CD4-positive, alpha-beta T cell treated with Interleukin-4 for 4 hours (primary cell): ENCODE results near the gene RNF13.
"Not testable (repeated sequence)": the region's sequence is repeated elsewhere in the genome, so short reads cannot be mapped to it uniquely, and the experiment has no call there.

Experiments used
- DNase-seq: peaks from one replicate; pipeline ENCODE4 v3.0.0-alpha.2; 2020

RNF13 gene

DNA sequence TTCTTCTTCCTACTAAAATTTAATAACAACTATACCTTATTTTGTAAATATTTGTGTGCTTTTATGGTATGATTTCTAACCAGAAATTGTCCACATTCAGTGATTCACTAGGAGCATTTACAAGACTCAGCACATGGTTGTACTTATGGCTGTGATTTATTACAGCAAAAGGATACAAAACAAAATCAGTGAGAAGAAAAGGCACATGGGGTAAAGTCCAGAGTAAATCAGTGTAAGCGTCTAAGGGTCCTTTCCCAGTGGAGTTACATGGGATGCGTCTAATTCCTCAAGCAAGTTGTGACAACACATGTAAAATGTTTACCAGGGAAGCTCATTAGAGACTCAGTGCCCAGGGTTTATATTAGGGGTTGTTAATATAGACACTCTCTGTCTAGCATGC lies 31.1 kb downstream of the RNF13 start:
- no peak for DNase-seq

DNA sequence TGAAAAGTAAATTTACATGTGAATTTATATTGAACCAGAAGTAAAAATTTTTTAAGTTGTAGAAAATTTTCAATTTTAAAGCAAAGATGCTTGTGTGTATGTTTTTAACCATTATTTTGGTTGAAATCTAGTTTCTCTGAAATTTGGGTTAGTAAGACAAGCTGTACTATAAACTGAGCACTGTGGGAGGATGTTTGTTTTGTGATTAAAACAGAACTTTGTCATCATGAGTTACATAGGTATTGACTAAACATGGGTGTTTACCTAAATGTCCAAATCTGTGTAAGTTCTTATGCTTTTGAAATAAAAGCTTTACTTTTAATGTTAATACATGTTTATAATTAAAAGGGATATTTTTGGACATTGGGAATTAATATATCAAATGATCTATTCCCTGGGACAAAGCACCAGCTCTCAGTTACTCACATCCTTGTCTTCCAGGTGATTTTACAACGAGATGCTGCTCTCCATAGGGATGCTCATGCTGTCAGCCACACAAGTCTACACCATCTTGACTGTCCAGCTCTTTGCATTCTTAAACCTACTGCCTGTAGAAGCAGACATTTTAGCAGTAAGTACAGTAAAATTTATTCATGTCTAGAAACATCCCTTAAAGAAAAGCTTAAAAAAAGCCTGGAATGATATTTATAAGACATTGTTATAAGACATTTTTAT lies 32.7 kb downstream of the RNF13 start:
- no peak for DNase-seq

DNA sequence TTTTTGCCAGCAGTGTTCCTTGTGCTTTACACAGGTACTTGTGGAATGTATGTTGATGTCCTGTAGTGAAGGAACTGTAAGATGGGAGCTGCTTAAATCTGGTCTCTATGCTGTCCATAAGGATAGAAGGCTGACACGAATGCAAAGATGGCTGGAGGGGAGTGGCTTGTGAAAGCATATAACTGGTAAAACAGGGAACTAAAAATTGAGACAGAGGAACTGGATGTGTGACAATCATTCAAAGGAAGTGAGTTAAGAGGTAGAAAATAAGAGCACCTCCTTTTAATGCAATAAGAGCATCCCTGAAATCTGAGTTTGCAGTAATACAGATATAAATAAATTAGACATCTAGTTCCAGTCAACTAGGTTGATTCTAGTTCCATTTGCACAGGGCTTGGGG lies 35.2 kb downstream of the RNF13 start:
- DNase-seq, result no peak

DNA sequence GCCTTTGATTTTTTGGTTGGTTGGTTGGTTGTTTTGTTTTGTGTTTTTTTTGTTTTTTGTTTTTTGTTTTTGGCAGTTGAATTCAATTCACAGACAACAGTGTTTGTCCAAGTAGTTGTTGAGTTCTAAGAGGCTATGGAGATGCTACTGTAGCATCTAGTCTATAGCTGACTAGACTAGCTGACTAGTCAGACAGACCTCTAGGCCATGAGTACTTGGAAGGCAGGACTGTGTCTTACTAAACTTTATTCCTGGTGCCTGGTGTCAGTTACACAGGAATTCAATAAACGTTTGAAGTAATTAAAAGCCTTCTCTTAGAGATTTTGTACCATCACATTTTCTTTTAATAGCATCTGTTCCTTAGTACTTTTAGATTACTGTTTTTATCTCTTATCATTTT lies 35.7 kb downstream of the RNF13 start:
- no peak for DNase-seq

DNA sequence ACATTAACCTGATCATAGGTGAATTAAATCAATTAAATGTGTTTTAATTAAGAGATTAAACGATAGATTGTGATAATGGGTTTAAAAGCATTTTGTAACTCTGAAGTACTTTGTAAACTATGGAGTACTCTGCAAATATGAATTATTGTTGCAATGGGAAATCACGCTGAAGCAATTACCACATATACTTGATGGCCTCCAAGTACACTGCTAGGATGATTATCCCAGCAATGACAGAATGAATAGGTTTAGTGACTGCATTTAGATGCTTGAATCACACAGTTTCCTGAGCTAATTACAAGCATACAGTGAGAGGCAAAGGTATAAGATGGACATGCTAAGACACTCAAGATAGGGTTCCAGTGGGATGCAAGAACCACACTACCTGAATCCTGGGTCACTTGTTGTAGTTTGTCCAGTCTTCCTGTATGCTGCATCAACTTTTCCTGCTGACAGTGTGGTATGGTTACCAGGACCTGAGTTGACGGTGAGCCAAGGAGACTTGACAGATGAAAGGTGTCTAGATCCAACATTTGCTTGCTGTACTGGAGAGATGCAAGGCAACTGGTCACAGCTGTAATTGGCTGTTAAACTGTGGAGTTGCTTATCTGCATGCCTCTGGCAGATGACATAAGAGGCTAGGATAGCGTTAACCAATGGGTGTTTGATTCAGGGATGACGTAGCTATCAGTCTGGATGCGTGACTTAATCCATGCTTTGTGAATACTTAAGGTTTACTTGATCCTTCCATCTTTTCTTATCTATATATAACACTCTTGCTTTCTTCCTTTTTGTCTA lies 38.0 kb downstream of the RNF13 start:
- DNase-seq, result no peak

DNA sequence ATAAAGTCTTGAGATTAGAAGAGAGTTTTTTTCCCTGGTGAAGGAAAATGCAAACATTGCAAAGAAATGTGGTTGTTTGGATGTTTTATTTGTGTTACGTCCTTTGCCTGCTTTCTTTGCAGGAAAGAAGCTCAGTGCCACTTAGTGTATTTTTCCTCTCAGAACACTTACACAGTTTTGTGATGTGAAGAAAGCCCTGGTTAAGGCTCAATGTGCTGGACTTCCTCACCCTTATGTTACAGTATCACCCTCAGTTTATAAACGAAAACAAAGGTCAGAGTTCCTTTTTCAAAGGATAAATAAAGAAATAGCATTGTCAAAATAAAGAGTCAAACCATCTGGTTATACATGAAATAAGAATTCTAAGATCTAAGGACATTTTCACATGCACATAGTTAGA lies 45.9 kb downstream of the RNF13 start:
- DNase-seq, result no peak

DNA sequence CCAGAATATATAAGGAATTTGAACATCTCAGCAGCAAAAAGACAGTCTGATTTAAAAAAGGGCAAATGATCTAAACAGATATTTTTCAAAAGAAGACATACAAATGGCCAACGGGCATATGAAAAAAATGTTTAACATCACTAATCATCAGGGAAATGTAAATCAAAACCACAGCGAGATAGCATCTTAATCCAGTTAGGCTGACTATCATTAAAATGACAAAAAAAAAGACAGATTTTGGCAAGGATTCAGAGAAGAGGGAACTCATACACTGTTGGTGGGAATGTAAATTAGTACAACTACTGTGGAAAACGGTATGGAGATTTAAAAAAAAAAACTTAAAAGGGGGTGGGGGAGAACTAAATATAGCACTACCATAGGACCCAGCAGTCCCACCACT lies 47.9 kb downstream of the RNF13 start:
- no peak for DNase-seq

DNA sequence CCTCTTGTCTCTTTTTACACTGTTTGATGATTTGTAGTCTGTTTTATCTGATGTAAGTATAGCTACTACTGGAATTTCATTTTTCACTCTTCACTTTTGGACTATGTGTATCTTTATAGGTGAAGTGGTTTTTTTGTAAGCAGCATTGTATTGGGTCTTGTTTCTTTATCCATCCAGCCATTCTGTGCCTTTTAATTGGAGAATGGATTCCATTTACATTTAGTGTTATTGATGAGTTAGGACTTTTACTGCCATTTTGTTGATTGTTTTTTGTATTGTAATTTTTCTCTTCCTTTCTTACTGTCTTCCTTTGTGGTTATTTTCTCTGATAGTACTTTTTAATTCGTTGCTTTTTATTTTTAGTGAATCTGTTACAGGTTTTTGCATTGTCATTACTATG lies 54.5 kb downstream of the RNF13 start:
- DNase-seq, result no peak

DNA sequence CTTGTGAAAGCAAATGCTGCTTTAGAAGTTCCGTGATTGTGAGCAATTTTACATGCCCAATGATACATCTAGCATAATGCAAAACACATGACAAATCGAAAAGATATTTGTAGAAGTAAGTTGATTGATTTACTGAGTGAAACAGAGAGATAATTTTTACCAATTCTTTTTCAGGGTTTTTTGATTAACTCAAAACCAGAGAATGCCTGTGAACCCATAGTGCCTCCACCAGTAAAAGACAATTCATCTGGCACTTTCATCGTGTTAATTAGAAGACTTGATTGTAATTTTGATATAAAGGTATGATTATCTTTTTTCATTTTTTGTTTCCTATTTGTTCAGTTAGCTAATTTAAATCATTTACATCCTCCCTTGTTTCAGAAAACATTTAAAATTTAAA lies 58.8 kb downstream of the RNF13 start:
- DNase-seq, result no peak

DNA sequence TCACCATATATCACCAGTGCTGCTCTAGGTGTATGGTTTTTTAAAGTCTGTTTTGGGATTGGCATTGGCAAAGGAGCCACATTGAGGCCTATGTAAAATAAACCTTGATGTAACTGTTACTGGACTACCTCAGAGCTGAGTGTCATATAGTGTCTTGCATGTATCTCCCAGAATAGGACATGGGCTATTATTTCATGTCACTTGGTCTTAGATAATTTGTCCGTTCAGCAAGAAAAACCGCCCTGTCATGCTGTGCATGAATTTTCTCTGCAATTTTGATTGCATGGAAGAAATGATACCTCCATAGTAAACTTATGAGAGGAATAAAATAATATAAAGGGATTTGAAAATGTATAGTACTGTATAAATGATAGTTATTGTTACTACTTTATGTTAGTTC lies 59.6 kb downstream of the RNF13 start:
- no peak for DNase-seq

DNA sequence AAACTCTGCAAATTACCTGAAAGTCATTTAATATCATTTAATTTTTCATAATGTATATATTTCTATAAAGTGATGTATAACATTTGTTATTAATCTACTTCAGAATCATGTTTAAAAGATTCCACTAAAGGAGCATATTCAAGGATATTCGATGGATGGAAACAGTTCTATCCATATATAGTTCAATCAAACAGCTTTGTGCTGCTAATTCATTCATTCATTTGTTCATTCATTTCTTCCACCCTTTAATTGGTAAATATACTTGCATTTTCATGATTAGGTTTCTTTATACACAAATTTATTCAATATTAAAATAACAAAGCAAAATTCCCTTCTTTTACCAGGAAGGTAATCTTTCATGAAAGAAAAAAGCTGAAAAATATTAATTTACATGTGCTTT lies 64.7 kb downstream of the RNF13 start:
- no peak for DNase-seq

DNA sequence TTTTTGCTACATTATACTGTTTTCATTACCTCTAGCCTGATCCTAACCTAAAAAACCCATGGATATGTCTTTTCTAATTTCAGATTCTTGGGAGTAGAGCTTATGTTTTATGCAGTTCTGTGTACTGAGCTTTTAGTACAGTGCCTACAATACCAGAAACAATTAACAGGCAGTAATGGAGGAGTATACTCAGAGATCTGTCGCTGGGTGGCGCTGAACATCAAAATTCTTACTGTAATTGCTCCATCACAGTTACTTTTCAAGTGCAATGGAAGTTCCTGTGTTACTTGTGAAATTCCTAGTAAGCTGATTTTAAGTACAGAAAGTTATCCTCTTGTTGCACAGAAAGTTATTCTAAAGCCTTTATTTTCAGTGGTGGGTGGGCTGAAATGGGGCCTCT lies 66.9 kb downstream of the RNF13 start:
- DNase-seq, result peak; percentile 13

DNA sequence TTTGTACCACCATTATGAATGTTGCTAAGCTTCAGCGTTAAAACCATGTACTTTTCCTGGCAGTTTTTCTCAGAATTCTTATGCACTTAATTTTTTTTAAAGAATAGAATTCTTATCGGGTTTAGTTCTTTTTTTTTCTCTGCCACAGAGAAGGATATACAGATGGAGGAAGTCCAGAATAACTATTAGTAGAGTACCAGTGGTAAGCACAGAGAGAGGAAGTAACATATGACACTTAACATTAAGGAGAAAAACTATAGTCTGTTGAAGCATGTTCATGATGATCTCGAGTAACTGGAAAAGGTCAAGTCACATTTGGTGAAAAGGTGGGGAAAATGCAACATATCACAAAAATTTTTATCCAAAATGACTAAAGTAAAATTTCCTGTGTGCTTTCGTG lies 68.9 kb downstream of the RNF13 start:
- DNase-seq, result no peak

DNA sequence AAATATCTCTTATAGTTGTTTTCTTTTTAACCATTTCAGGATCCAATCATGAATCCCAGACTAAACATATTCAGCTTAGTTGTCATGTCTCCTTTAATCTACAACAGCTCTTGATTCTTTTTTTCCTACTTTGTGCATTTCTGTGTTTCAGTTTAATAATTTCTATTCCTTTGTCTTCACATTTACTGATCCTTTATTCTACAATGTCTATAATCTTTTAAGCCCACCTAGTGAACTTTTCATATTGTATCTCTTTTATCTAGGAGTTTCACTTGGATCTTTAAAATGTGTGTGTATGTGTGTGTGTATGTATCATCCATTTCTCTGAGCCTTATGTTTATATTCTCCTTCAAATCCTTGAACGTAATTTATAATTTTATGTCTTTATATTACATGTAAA lies 70.1 kb downstream of the RNF13 start:
- no peak for DNase-seq

DNA sequence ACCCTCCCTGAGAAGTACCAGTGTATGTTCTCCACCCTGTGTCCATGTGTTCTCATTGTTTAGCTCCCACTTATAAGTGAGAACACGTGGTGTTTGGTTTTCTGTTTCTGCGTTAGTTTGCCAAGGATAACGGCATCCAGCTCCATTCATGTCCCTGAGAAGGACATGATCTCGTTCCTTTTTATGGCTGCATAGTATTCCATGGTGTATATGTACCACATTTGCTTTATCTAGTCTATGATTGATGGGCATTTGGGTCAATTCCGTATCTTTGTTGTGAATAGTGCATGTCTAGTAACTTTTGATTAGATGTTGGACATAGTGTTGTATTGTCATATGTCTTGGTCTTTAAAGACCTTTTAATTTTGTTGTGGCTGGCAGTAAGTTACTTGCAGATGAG lies 70.8 kb downstream of the RNF13 start:
- DNase-seq, result not testable (repeated sequence)

DNA sequence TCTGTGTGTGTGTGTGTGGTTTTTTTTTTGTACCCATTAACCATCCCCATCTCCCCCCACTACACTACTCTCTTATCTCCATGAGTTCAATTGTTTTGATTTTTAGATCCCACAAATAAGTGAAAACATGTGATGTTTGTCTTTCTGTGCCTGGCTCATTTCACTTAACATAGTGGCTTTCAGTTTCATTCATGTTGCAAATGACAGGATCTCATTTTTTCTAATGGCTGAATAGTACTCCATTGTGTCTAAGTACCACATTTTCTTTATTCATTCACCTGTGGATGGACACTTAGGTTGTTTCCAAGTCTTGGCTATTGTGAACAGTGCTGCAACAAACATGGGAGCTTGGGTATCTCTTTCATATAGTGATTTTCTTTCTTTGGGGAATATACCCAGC lies 71.8 kb downstream of the RNF13 start:
- not testable (repeated sequence) for DNase-seq

DNA sequence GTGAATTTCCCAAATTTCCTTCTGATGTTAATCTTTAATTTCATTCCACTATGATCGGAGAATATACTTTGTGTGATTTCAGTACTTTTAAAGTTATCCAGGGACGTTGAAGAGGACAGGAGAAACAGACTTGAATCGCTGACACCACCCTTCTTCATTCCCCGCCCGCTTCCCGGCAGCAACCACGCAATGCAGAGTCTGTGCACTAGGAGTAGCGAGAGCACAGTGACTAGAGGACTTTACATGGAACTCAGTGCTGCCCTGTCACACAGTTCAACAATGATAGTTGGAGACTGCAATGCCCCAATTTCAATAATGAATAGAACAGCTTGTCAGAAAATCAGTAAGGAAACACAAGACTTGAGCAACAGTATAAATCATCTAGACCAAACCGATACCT lies 73.9 kb downstream of the RNF13 start:
- no peak for DNase-seq

DNA sequence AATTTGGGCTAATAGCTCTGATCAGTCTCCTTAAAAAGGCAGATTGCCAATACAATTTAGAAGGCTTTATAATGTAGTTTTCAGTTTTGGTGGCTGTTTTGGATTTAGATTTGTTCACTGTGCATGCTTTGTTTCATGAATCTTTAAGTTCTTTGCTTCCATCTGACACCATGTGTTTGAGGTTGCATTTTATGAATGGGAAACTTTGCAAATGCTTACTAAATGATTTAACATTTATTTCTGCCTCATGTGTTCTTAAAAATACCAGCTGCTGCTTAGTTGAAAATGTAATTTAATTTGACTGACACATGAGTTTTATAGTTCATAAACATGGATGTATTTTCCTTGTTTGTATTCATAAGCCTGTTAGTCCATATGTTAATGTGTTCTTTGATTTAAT lies 78.6 kb downstream of the RNF13 start:
- DNase-seq, result no peak

DNA sequence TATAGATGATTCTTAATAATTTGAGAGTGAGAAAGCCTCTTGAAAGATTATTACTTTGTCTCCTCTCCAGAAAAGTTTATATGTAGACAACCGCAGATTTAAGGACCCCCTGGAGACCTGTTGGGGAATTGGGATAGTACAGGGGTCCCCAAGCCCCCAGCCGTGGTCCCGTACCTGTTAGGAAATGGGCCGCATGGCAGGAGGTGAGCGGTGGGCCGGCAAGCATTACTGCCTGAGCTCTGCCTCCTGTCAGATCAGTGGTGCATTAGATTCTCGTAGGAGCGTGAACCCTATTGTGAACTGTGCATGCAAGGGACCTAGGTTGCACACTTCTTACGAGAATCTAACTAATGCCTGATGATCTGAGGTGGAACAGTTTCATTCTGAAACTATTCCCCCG lies 79.4 kb downstream of the RNF13 start:
- DNase-seq, result no peak

DNA sequence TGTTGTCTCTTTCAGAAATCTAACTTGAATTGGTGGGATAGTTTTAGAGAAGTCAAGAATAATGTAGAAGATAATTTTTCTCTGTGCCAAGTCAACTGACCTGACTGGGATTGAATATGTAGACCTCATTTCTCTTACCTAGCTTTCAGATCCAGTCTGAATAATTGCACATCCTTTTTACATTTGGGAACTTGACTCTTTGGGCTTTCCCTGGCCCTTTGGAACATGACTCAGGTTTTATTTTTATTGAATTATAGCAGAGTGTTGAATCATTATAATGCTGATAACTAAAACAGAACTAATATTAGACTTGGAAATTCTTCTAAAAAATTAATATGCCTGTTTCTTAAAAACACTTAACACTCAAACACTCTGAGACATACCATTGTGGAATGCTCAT lies 81.2 kb downstream of the RNF13 start:
- DNase-seq, result no peak

DNA sequence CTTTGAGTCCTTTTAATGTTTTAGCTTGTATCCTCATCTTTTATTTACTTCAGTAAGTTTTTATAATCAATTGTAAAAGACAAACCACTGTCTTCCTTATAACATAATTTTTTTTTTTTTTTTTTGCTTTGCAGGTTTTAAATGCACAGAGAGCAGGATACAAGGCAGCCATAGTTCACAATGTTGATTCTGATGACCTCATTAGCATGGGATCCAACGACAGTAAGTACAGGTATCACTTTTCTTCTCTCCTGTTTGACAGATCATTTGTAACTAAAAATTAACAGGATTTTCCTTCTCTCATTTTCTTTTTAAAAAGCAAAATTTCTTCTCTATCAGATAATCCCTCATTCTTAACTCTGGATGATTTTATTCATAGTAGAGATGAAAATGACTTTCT lies 82.3 kb downstream of the RNF13 start:
- no peak for DNase-seq

DNA sequence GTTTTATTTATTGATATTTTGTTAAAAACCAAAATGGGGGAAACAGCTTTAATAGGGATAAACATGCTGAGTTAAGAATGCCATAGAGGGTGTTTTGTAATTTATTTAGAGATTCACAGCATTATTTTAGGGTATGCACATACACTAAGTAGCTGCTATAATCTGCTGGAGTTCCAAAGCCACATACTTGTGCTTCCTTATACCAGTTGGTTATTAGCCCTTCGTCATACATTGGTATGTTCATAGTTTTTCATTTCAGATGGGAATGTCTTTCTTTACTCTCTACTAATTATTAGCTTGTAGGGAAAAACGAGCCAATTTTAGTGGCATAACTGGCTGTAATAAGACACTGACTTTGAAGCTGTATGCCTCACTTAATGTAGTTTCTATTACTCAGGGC lies 82.8 kb downstream of the RNF13 start:
- no peak for DNase-seq

DNA sequence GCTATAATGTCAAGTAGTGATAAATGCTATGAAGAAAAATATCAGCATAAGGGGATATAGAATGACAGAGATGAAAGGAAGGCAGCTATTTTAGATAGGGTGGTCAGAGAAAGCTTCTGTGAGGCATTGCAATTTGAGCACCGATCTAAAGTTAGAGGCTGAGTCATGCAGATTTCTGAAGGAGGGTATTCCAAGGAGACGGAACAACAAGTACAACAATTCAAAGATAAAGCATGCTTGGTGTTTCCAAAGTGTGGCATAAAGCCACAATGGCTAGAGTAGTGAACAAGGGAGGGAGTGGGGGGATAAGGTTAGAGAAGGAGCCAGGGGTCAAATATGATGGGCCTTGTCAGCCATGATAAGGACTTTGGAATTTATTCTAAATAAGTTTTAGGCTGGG lies 85.8 kb downstream of the RNF13 start:
- DNase-seq, result no peak

DNA sequence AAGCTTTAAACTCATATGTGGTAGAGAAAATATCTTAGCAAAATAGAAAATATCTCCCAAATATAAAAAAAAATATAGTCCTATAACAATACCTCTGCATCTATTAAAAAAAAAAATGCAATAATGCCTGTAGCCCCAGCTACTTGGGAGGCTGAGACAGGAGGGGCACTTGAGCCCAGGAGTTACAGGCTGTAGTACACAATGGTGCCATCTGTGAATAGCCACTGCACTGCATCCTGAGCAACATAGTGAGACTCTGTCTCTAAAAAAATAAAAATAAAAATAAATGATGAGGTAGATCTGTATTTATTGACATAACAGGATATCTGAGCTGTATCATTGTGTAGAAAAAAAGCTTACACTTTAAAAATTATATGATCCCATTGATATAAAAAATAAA lies 87.3 kb downstream of the RNF13 start:
- DNase-seq, result no peak

DNA sequence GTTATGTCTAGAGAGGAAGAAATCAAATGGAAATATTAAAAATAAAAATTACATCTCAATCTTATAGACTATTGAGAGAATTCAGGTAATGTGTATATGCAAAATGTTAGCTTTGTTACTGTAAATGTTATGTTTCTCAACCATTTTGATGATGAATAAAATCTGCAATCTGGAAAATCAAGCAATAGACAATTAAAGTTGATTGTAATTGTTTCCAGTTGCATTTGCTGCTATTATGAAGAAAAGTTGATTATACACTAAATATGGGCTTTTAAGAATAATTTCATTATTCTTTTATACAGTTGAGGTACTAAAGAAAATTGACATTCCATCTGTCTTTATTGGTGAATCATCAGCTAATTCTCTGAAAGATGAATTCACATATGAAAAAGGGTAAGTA lies 88.8 kb downstream of the RNF13 start:
- no peak for DNase-seq
